PC-9 (cell line): ENCODE results near the gene AP2B1.

Experiments used
- EZH2 ChIP-seq: fragments of 200-600 bp; sonication (generic); IDR thresholded peaks from 2 replicates; pipeline ENCODE4 v1.8.0; 2017; ENCODE audit warnings: antibody characterized with exemption, low read depth
- TF ChIP-seq, protein P1 (sequence below): fragments of 200-600 bp; sonication (generic); conservative IDR thresholded peaks from 2 replicates; pipeline ENCODE4 v1.6.1; 2017; ENCODE audit warnings: mixed run types, antibody characterized with exemption, mild to moderate bottlenecking, moderate library complexity

GRCh38 chr17:35709874-35710273 lies 122.8 kb downstream of the AP2B1 start:
- TF ChIP-seq, protein P1, sequence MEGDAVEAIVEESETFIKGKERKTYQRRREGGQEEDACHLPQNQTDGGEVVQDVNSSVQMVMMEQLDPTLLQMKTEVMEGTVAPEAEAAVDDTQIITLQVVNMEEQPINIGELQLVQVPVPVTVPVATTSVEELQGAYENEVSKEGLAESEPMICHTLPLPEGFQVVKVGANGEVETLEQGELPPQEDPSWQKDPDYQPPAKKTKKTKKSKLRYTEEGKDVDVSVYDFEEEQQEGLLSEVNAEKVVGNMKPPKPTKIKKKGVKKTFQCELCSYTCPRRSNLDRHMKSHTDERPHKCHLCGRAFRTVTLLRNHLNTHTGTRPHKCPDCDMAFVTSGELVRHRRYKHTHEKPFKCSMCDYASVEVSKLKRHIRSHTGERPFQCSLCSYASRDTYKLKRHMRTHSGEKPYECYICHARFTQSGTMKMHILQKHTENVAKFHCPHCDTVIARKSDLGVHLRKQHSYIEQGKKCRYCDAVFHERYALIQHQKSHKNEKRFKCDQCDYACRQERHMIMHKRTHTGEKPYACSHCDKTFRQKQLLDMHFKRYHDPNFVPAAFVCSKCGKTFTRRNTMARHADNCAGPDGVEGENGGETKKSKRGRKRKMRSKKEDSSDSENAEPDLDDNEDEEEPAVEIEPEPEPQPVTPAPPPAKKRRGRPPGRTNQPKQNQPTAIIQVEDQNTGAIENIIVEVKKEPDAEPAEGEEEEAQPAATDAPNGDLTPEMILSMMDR, result no peak
- no peak for TF ChIP-seq EZH2
